IPS-11a (cell line): Measurements from ENCODE around the gene RGMA.
A peak's percentile ranks its signal among the peaks of the same experiment; 100 is the strongest.

Experiments
- H3K4me3 ChIP-seq: one replicate; pipeline ENCODE4 v1.5.1; 2013; ENCODE audit warnings: low read depth, low read length, control low read depth

RGMA gene

DNA sequence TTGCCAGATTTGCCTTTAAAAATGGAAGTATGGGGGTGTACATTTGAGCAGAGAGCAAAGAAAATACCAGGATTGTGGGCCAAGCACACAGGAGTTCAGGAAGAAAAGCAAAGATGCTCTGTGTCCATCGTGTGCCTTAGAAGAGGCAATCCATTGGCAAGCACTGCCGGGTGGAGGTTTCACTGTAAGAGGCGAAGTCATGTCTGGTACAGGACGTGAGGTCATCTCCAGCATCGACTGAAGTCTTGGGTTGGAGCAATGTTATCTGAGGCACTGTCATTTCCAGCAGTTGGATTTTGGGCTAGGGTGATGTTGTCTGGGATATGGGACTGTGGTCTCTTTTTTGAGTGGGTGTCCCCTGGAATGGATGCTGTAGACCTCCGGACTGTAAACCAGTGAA, 4.8 kb upstream of the RGMA start:
- H3K4me3 ChIP-seq: no peak overlapping the region

DNA sequence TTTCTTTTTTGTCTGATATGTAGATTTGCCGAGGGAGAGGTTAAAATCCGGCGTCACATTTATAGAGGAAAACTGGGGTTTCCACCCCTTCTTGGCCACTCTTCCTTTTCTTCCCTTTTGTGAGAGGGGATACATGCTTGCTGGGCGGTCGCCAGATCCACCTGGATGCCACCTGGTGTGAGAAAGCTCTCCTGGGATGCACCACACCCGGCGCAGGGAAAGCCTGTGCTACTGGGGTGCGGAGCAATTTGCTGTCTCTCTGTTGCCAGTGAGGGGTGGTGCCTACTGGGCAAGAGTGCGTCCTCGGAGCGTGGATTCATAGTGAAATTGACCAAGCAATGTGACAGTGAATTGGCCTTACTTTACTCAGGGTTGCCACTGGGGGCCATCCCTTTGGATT, 2.5 kb upstream of the RGMA start:
- H3K4me3 ChIP-seq: no peak overlapping the region

DNA sequence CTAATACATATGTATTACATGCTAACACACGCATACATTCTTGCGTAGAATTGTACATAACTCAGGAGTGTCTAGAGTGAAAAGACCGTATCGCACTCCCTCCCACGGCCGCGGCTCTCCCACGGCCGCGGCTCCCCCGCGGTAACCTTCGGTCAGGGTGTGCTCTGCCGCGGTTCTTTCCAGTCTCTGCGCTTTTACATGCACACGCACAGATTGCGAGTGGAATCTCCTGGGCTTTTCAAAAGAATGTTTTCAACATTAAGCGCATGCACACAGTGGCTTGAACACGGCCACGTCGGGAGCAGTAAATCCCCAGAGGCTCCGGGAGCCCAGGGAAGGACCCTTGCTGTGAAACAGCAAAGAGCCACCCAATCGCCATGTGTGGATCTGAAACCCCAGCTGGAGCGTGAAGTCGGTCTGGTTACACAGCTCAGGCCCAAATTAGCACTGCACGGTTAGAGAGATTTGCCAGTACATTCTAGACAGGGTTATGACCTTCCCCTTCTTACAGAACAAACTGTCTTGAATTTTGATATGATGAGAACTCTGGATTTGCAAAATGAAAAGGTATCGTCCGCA, 805 bp upstream of the RGMA start:
- peak overlapping the region; percentile 34 for H3K4me3 ChIP-seq

DNA sequence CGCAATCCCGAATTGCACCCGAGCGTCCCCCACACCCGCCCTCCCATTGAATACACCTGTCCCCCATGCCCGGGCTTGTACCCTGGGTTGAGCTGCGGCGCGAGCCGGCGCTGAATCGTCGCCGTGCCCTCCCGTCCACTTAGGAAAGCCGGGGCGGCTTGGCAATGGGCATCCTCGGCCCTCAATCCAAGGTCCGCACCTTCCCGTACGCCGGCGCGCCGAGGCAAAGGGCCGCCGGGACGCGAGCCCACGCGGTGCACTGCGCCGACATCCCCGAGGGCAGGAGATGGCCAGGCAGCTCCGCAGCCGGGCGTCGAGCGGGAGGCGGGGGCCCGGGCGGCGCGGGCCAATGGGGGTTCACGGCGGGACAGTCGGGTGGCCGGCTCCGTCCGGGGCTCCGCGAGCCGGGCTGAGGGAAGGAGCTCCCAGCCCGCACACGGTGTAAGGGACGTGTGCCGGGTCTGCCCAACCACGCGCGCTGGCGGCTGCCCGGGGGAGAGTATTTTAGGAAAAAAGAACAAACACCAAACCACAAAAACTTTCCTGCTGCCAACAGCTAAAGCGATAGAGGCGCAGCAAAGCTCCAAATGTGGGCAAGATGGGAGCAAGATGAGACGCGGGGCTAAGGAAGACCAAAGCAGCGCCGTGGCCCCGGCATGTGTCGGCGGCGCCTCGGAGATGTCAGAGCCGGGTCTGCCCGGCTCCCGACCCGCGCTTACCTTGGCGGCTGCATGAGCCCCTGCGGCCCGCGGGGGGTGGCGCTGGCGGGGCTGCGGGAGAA, 621 bp downstream of the RGMA start:
- peak overlapping the region; percentile 40 for H3K4me3 ChIP-seq

DNA sequence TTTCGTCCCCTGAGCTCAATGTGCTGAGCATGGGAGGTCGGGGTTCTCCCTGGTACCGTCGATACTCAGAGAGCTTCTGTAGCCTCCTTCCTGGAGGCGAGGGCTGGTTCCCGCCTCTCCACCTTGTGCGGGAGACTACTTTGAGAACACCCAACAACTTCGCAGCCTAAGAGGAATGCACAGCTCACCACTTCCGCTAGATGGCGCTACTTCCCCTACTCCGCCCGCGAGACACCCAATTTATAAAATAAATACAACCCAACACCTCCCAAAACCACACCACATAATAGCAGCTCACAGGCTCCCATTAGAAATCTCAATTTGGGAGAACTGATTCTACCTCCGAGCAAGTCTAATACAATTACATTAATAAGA, 1.2 kb downstream of the RGMA start:
- H3K4me3 ChIP-seq: peak overlapping the region; percentile 40

DNA sequence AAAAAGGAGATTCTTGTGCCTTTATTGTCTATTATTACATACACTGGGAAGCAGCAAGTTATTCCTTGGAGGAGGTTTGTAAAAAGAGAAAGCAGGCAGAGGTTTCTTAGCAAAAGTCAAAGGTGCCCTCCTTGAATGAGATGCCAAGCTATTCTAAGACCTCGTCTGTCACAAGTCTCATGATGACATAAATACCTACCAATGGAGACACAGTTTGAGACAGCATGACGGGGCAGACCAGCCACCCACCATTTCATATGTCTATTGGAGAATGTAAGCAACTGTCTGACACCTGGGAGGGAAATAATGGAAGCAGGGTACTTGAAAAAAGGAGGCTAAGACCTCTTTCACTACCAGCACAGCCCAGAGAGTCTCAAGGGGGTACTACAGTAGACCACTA, 2.2 kb downstream of the RGMA start:
- H3K4me3 ChIP-seq: no peak overlapping the region

DNA sequence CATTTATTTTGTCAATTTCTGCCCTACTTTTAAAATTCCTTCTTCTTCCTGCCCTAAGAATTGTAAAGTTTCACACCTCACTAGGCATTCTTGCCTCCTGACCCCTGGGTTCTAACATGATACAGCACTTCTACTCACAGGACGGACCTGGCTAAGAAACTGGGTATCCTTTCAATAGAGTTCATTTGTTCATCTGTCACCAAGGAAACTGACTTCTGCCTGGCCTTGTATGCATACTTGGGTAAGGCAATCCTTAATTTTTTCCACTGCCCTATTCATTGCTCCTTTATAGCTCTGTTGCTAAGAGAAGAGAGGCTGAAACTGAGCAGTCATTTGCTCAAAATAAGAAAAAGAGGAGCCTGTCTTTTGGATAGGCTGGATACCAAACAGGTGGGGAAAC, 3.3 kb downstream of the RGMA start:
- no peak overlapping the region for H3K4me3 ChIP-seq

DNA sequence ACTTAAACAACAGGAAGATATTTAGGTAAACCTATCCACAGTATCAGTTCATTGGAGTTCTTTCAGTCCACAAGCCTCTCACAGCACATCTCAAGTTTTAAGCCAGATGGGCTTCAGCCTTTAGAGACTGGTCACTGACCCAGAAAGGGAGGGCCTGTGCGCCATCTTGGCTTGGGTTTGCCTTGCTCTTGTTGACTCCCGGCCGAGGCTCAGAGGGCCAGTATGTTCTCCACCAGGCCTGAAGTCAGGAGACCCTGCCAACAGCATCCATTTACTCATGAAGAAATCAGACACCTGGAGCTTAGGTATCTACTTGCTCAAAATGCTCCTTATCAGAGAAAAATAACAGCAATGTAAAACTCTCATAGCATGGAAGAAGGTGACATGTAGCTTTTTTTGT, 6.2 kb downstream of the RGMA start:
- no peak overlapping the region for H3K4me3 ChIP-seq

DNA sequence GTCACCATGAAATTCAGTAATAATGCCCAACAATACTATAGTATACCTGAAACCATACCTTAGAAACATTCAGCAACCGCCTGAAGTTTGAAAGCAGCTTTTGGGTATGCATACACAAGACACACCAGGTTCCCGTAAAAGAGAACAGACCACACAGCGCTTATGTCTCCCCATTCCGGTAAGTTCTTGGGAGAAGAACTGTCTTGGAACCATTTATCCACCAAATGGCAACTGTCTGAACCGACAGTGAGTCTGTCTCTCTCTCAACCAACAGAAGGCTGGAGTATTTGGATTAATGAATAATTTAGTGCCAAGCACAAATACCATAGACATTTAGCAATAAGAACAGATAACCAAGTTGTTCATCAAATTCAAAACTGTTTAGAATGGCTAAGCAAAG, 7.6 kb downstream of the RGMA start:
- H3K4me3 ChIP-seq: no peak overlapping the region

DNA sequence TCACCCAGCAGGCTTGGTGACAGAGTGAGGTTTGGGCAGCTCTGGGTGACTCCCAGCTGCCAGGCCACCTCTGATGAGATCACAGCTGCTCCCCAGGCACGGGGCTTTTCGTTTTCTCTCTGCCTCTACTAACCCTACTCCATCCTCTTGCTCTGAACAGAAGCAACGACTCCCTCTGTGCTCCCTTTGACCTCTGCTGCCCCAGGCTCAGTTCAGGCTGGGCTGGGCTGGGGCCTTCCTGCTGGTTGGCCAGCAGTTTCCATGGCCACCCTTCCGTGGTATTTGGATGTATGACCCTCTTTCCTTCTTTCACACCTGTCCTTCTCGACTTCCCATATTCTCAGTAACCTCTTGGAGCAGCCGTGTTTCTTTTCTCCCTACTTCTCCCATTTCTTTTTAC, 8.6 kb downstream of the RGMA start:
- no peak overlapping the region for H3K4me3 ChIP-seq

DNA sequence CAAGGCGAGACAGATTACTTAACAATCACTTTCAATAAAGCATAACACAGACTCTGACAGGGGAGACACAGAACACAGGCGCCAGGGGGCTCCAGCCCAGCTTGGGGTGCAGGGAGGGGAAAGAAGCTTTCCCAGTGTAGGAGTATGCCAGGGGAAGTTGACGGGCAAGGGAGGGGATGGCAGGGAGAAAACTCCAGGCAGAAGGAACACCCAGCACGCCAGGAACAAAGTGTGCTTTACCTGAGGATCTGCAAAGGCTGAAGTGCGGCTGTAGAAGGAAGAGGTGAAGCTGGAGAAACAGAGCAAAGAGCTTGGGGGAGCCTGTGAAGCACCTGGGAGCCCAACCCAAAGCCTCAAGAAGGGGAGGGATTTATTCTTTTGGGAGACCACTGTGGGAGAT, 12.1 kb downstream of the RGMA start:
- no peak overlapping the region for H3K4me3 ChIP-seq

DNA sequence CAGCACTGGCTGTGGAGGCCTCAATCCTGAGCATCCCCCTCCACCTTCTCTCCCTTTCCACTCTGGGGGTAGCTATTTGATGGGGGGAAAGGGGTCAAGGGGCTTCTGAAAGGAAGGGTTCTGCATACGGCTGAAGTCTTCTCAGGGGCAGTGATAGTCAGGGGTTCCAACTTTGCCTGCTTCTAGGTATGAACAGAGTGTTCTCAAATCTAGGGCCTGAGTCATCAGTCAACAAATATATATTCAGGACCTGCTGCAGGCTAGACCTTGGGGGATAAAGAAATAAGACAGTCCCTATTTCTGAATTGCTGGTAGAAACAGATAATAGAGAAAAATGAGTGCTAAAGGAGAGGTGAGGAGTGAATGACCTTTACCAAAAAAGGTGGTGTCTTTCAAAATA, 12.8 kb downstream of the RGMA start:
- no peak overlapping the region for H3K4me3 ChIP-seq

DNA sequence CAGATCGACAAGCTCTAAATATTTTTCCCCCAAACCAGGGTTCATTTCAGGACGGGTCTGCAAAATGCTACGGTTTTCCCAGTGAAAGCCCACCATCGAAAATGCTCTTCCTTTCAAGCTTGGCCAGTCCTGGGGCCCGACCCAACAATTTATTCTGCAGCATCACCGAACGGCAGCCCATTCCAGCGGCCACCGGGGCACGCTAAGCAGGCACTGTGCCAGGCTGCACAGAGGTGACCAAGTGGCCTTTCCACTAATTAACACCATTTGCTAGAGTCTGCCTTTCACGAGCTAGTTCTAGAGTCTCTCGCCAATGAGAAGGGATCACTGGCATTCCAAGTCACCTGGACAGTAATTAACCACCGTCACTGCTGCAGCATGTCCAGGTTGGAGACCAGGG, 14.4 kb downstream of the RGMA start:
- H3K4me3 ChIP-seq: no peak overlapping the region

DNA sequence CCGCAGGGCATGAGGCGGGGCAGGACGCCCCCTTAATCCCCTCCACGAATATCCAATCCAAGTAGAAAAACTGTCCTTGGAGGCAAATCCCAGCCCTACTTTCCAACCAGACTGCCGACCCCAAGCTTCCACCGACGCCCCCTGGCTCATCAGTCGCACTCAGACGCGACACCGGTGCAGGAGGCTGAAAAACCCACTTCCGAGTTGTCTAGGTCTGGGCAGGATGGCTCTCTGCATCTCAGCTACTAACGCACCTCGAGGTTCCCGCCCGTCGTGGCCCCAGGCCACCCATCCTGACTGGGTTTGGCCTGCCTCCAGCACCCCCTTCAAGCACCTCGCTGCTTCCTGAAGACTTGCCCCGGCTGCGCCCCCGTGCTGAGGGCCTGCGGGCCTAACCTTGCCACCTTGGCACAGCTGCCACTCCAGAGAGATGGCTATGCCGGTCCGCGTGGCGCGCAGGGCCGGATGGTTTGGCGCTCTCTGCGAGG, 15.5 kb downstream of the RGMA start:
- H3K4me3 ChIP-seq: peak overlapping the region; percentile 86

DNA sequence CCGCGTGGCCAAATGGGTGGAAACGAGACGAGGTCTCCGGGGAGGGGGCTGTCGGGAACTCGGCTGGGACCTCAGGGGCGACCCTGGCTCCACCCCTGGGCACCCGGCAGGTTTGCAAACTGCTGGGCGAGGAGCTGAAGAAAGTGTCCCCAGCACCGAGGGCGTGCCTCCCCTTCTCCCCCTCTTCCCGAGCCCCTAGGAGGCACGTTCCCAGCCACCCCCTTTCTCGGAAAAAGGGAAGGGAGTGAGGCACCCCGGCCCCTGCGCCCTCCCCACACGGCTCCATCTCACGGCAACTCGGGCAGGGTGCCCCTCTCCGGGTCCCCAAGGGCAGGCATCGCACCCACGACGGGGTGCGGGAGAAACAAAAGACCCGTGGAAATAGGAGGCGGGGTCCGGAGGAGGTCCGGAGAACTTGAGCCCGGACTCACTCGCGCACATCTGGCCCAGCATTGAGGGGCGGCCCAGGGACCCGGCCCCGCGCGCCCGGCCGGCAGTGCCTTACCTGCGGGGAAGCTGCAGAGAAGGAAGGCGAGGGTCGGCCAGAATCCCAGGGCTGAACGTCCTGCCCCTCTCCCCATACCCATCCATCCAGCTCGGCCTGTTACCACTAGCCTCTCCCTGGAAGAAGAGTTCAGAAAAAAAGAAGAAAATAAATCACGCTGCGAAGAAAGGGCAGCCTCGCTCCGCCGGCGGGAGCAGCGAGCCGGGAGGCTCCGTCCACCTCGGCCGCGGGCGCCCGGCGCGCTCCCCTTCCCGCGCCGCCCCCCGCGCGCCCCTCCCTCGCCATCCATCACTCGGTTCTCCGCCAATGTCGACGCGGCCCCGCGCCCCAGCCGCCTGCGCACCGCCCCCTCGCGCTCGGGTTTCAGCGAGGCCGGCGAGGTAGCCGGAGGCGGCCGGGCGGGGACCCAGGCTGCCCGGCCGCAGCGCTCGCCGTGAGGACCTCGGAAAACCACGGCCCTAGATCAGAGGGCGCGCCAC, 16.3 kb downstream of the RGMA start:
- H3K4me3 ChIP-seq: peak overlapping the region; percentile 86

DNA sequence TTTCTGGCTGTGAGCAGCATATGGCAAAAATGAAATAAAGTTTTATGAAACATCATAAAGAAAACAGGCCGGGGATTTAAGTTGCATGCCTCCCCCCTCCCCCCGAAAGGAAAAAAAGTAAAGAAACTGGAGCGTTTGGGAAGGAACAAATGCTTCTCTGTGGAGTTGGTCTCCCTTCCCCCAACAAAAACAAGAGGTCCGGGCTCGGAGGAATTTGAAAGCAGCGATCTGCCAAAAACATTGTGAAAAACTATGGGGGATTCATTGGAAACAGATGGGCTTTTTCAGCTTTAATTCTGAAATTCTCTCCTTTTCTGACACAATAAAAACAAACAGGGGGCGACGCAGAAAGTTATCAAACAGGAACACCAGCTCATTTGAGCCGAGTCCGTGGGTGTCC, 17.0 kb downstream of the RGMA start:
- peak overlapping the region; percentile 86 for H3K4me3 ChIP-seq

DNA sequence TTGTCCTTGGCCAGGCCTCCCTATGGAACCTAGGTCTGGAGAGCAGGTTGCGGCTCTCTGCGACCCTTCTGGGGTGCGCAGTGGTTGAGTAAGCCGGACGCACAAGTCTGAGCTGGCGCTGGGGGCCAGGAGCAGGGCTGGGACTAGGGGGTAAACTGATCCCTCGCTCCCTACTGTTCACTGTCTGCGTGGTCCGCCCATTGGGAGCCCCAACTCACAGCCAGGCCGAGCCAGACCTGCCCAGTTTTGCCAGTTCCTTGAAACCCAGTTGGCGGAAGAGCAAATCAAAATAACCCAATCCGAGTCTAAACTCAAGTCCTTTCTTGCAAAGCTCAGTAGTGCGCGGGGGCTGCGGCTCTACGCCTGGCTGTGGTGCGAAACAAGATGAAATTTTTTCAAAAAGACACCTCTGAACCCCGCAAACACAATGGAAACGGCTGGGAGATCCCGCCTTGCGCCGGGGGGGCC, 17.5 kb downstream of the RGMA start:
- peak overlapping the region; percentile 86 for H3K4me3 ChIP-seq

DNA sequence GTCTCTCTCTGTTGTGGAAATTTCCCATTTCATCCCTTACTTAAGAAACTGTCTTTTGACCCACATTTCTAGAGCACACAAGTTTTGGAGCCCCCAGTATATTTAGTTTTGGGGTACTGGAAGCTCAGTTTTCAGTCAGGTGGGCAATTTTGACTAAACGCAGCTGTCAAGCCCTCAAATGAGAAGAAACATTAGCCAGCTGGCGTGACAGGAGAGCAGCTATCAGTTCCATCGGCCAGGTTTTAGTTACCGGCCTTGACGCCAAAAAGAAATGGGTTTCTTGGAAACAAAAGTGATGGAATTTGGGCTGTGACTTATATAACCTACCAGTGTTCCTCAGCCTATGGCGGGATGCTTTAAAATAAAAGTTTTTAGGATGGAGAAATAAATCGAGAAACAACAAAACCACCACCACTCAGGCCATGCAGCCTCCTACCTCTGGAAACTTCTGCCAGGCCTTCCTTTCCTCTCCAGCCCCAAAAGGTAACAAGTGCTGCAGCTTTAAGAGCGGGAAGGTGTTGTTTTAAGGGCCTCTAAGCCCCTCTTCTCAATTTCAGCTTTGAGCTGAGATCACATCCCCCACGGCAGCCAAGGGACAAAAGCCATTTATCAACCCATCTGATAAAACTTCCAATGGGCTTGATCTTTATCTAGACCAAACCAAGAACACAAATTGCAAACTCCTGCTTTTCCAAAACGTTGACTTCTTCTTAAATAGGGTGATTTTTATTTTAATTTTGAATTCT, 18.3 kb downstream of the RGMA start:
- H3K4me3 ChIP-seq: peak overlapping the region; percentile 86

DNA sequence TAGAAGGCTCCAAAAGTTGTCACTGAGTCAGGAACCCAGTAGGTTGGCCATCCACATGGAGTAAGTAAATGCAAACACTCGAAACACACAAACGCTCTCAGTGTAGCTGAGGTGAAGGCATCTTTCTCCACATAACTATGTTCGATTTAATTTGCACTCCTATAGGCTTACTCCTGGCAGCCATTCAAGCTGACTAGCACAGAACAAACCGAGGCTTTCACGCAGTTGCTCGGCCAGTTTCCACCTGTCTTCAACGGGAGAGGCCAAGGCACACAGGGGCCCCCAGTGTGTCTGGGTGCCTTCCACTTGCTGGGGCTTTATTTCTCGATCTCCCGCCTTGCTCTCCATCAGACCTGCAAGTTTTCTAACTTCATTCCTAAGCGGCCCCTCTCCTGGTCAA, 18.9 kb downstream of the RGMA start:
- no peak overlapping the region for H3K4me3 ChIP-seq

DNA sequence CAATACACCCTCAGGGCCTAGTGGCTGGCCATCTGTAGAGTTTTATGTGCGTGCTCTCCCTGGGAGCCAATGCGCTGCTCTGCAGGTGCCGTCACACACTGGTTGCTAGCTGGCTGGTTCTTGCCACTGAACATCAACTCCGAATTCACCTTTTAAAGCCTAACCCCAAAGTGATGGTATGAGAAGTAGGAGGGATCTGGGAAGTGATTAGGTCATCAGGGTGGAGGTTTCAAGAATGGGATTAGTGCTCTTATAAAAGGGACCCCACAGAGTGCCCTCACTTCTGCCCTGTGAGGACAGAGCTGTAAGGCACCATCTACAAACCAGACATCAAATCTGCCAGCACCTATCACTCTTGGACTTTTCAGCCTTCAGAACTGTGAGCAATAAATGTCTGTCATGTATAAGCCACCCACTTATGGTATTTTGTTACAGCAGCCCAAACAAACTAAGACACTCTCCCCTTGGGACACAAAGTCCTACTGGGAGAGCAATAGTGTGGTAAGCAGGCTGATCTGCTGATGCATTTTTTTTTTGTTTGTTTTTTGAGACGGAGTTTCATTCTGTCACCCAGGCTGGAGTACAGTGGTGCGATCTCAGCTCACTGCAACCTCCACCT, 20.3 kb downstream of the RGMA start:
- H3K4me3 ChIP-seq: no peak overlapping the region
